Fibroblast of skin of left quadriceps (primary cell): ENCODE data around the gene EIPR1.

ENCODE experiments used
- DNase-seq, 2 experiments: peaks; one replicate each; pipeline ENCODE4 v3.0.0-alpha.2; 2013; ENCODE audit warnings: low read depth in 2 of 2

The EIPR1 gene

DNA sequence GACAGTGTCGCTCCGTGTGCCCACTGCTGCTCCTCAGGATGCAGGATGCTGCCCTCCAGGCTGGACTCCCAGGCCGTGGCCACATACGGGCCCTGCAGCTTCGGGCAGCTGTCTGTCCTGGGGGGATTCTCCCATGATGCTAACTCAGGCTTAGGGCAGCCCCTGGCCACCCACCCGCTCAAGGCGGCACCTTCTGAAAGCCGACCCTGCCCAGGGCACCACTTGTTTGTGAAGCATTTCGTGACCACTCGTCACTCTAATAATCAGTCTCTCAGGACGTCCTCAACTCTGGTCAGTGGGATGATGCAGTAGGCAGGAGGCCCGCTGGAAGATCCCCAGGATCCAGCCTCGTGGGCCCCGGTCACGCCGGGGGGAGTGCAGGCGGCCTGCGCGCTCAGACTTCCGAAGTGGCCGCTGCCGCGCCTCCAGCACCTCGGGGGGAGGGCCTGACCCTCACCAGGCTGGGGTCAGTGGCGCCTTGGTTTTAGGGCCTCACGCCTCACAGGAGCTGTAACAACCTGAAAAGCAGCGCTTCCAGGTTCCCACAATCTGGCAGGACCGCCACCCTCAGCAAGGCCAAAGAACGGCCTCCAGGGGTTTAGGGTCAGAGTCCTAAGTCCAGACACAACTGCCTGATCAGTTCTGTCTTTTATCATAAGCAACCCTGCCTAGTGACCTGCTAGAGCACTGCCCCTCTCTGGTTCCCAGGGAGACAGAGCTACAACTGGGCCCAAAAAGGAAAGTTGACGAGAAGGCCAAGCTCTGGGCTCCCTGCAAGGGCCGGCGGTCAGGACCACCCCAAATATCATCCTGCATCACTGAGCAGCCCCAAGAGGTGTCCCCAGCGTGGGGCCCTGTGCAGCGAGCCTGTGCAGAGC lies 53.0 kb downstream of the EIPR1 start:
- no peak for DNase-seq

DNA sequence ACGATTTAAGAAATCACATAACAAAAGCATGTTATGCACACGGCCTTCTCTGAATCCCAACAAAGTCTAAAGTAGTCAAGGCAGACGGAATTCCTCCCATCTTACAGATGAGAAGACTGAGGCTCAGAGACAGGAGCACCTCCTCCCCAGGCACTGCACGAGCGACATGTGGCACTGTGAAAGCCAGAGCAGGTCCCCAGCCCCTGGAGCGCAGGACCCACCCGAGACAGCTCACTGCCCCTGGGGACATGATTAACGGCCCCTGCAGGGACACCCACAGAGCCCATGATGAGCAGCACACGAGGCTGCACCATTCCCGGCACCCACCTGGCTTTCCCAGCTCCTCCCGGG lies 53.6 kb downstream of the EIPR1 start:
- no peak for DNase-seq

DNA sequence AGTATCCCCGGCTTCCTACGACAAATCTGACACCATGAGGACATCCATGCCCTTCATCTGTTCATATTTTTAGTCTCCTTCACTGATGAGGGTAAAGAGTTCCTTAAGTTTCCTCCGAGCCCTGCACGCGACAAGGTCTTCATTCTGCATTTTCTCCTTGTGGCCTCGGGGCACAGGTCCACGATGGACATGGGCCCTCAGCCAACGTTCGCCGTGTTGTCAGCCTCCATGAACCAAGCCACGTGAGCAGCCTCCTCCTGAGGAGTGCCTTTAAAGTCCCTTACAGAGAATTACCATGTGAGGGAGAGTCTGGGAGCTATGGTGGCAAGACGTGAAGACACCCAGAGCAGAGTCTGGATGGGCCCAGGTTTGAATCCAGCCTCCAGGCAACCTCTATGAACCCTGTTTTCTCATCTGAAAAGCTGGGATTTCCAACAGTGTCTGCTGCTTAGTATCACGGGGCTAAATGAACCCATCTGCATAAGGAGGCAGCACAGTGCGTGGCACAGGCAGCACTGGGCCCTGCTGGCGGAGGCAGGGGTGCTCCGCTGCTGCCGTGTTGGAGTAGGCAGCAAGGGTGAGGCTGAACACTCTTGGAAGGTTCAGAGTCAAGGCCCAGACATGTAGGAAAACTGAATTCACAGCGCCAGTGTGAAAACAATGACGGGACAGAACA lies 54.1 kb downstream of the EIPR1 start:
- DNase-seq = no peak

DNA sequence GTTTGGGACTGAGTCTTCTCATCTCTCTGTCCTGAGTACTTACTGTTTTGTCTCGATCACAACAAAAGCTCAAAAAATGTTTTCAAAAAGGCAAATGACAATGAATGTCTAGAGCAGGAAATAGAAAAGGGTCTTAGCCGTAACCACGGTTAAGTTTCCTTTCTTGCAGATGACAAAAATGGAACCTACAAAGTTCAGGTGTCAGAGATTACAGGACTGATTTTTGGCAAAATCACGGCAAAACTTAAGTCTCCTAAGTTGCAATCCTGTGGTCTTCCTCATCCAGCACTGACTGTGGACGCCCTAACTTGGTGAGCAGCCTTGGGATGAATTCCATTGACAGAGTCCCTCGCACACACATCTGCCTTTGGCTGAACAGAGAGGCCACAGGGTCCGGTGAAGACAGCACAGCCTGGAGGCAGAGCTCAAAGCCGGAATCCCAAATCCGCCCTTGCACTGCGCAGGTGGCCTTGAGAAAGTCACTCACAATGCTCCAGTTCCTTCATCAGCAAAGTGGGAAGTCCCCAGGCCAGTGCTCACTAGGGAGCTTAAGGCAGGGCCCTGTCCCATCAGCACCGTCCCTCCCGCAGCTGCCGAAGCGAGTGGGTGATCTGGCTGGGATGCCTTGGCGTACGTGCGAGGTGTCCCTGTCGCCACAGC lies 55.2 kb downstream of the EIPR1 start:
- no peak for DNase-seq

DNA sequence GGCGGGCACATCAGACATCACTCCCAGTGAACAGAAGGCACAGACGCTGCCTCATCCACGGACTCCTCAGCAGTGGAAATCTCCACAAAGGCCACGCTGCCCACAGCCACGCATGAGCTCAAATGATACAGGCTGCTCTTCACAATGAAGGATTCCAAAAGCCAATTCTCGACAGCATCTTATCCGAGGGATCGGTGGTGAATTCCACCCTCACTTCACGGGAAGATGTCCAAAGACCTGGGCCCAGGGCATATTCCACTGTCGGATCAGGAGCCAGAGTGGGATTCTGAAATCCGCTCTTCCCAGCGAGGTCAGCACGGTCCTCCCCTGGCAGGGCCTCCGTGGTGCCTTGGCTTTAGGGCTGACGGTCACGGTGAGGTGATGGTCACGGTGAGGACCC lies 55.8 kb downstream of the EIPR1 start:
- no peak for DNase-seq

DNA sequence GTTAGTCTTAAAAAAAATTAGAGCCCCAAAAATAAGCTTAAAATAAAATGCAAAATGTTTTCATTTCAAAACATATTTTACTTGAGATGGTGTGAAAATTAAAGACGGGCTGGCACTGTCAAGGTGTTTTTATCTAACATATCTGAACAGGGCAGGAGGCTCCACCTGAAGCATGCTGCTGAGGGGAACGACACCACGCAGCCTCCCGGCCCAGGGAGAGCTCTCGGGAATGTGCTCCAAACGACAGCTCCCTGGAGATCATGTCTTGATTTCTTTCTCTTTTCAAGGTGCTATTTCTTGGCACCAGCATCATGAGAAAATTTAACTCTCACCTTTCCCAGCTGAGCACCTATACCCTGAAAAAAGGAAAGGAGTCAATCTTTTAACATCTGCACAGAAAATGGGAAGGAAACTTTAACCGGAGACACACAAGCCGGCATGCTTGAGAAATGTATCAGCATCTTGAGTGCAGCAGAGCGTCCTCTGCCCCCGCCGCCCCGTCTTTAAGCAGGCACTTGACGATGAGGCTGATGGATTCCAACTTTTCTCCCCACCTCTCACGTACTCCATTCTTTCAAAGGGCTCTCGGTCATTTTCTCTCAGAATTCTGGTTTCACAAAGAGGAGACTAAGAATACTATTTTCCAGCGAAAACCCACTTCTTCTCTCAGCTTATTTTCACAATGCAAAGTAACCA lies 56.6 kb downstream of the EIPR1 start:
- DNase-seq = no peak

DNA sequence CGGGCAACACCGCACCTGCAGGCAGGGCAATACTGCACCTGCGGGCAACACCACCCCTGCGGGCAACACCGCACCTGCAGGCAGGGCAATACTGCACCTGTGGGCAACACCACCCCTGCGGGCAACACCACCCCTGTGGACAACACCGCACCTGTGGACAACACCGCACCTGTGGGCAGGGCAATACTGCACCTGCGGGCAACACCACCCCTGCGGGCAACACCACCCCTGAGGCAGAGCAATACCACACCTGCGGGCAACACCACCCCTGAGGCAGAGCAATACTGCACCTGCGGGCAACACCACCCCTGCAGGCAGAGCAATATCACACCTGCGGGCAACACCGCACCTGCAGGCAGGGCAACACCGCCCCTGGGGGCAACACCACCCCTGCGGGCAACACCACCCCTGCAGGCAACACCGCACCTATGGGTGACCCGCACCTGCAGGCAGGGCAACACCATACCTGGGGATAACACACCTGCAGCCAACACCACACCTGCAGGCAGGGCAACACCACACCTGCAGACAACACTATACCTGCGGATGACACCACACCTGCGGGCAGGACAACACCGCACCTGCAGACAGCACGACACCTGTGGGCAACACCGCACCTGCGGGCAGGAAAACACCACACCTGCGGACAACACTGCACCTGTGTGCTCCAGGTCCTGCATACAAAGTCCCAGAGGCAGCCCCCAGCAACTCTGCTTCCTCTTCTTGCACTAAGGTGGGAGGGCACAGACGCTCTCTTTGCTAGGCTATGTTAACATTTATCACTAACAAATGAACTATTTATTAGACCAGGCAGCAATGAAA lies 57.7 kb downstream of the EIPR1 start:
- no peak for DNase-seq

DNA sequence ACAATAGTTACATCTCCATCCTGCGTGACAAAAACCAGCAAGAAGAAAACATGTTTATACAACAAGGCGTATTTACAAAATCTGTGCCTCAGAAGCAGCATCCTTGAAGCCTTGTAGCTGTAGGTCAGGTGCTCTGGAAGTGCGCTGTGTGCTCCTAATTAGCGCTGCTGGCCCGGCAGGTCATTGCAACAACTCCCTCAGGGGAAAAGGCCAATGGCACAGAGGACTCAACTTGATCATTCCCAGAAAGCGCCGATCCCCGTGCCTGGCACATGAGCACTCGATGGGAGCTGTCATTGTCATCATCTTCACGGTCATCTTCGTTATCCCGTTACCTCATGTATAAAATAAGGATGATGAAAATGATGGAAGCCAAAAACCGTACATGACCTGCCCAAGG lies 58.5 kb downstream of the EIPR1 start:
- DNase-seq = no peak

DNA sequence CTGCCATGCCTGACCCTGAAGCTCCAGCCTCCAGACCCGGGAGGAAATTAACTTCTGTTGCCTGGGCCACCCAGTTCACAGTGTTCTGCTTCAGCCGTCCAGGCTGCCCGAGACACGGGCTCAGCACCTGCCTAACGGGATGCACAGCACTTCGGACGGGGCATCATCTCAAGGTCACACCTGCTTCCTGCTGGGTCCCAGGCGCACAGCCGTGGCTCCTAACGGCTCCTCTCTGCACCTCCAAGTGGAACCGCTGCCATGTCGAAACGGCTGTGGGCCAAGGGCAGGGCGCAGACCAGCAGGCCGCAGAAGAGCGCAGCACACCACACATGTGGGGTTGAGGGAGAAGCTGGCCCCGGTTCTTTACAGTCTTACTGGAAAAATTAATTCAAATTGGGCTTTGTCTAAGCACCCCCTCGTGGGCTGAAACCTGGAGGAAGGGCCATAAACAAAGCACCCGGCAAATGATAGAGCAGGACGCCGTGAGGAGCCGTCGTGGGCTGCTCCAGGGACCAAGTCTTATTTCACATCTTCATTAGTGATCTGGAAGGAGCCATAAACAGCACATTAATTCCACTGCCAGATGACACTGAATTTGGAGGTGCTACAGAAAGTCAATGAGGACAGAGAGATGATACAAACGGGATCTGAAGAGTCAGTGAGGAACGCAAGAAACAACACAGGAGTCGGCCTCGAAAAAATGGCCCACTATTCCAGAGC lies 59.6 kb downstream of the EIPR1 start:
- no peak for DNase-seq

DNA sequence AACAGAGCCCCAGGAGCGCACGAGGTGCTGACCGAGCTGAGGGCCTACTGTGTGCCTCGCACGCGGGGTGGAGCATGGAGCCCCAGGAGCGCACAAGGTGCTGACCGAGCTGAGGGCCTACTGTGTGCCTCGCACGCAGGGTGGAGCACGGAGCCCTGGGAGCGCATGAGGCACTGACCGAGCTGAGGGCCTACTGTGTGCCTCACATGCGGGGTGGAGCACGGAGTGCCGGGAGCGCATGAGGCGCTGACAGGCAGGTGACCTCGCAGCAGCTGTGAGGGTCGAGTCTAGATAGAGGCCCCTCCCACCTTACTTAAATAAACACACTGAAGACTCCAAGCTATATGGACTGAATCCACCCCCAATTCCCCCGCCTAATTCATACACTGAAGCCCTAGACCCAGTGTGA lies 60.3 kb downstream of the EIPR1 start:
- DNase-seq = no peak

DNA sequence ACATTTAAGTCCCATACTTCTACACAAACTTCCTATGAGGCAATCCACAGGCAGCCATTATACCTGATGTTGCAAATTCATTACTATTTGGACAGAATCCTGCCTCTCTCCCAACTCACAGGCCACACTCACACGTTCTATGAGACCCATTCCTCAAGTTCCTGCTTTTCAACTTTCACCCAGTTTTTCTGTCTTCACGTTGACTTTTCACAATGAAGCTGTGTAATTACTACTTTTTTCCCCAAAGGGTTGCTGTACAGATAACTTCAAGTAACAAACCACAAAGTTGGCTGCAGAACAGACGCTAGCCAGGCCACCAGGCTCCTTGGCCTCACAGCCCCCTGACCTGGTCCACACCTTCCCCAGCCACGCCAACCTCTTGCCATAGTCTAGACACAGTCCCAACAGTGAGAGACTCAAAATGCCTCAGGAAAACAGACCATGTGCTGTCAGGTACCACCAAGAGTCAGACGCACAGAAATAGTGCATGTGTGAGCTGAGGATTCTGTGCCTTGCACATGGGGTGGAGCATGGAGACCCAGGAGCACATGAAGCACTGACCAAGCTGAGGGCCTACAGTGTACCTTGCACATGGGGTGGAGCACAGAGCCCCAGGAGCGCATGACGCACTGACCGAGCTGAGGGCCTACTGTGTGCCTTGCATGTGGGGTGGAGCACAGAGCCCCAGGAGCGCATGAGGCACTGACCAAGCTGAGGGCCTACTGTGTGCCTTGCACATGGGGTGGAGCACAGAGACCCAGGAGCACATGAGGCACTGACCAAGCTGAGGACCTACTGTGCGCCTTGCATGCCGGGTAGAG lies 61.0 kb downstream of the EIPR1 start:
- DNase-seq = no peak

DNA sequence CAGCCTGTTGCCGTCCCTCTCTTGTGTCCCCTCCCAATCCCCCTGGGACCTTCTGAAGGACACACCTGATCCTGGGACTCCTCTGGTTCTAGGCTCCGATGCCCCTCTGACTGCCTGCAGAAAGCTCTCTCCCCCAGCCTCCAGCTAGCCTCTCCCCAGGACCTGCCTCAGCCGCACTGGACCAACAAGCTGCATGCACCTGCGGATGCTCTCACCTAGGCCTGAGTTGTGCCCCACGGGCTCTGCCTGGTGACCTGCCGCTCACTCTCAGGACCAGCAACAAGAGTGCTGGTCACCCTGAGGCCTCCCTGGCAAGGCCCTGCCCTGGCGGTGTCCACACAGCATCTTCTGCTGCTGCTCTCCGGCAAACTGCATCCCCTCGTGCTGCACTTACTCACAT lies 63.0 kb downstream of the EIPR1 start:
- no peak for DNase-seq

DNA sequence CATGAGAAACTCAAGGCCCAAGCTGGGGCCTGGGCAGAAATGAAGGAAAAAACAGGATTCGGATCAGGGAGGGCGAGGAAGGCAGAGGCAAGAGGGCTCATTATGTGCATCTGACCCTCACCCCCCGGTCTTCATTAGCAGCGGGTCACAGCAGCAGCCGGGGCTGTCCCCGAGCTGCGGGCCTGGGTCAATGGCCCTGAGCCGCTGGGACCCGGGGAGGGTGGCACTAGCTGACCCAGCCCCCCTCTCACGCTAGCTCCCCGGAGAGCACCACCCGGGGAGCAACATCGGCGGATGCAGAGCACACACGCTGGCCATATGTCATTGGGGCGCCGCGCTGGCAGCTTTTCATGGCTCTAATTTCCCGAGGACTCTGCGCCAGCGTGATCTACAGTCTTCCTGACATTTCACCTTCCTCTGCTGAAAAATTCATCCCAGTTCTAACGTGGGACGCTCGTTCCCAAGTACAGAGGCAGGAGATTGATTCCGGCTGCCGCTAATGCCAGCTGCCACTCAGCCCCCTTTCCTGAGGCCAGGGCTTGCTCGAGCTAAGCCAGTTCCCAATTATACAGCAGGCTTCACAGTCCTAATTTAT lies 63.7 kb downstream of the EIPR1 start:
- peak in 1 of 2 experiments; percentile 3 for DNase-seq

DNA sequence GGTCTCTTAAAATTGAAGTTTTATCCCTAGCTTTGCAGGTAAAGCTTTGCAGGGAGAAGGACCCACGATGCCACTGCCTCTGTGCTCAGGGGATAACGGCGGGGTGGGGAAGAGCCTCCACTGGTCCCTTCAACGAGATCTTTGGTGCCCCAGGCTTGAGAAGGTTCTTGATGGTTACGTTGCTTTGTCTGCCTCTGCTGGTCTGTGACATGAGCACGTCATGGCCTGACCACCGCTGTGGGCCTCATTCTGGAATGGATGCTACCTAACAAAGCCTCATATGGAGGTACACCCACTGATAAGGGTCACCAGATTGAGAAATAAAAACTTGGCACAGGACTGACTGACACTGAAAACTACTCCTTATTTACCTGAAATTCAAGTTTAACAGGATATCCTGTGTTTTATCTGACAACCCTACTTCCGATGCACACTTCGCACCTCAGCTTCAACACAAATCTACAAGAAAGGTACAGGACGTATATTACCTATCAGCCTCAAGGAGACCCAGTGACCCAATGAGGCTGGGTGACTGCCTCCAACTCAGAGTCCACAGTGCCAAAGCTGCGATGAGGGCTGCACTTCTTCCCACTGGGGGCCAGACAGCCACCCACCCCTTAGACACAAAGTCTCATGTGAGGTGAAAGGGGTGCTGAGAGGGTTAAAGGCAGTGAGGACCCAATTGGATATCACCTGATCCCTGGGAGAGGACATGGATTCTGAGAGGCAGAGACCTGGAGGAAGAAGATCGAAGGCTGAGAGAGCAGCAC lies 64.9 kb downstream of the EIPR1 start:
- no peak for DNase-seq

DNA sequence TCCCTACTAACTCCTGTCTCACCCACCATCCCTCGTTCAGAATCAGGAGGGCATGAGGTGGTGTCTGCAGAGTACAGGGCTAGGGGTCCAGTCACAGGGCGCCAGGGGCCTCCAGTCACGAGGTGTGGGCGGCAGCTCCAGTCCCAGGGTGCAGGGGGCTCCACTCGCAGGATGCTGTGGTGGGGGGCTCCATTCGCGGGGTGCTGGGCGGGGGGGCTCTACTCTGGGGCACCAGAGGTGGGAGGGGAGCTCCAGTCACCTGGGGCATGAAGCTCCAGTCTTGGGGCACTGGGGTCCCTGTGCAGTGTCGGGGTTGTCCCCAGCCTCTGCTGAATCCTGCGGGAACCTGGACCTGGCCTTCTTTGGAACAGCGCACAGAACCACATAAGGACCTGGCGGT lies 66.0 kb downstream of the EIPR1 start:
- DNase-seq = no peak

DNA sequence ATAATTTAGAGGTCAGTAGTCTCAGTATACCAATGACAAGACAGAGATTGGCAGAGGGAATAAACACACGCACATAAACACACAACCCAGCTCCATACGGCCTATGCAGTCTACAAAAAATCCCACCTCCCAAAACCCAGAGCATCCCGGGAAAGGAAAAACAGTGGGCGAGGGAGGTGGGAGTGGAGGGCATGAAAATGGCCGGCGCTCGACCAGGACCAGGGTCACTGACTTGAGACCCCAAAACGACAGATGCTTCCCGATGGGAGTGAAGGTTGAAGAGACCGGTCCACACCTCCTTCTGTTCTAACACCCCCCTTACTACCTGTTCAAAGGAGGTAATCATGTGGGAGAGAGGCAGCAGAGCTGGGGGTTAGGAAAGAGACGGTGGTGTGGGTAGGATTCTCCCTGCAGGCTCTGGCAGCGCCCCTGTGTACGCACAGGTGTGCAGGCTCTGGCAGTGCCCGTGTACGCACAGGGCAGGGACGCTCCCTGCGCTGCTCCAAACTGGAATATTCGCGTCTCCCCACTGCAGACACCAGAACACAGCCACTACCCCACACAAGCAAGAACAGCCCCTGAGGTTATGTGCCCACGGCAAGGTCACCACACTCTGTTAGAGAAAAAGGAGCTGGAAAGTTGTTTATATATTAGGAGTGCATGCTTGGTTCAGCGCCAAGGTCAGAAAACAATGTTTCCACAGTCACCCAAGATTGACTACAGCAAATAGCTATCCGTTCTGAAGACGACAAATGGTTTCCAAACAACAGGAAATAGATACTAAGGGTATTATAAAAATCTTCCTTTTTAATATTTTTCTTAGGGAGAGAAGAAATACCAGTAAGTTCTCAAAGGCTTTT lies 67.9 kb downstream of the EIPR1 start:
- DNase-seq = no peak

DNA sequence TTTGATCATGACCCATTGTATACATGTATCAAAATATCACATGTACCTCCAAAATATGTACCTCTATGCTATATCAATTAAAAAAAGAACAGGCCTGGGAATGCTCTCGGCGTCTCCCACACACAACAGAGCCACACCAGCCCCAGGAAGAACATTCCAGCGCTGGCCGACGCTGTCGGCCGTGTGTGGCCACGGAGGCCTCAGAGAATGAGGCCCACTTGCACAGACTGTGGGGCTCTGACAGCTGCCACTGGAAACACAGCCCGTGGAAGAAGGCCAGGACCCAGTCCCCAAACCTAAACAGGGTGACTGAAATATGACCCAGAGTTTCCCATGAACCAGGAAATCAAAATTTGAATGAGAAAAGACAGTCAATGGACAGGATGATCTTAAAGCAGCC lies 69.7 kb downstream of the EIPR1 start:
- no peak for DNase-seq

DNA sequence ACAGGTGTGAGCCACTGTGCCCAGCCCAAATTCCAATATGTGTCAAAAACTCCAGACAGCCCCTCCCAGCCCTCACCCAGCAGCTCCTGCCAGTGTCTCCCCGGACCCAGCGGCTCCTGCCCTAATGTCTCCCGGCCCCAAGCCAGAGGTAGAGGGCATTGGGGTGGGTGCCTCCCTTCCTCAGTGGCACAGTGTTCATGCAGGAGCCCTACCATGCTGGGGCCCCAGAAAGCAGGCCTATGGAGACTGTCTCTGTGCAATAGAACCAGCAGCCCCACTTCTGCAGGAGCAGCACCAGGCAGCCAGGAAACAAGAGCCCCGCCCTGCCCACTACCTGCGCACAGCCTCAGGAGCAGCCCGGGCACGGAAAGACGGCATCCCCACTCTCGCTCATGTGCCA lies 70.4 kb downstream of the EIPR1 start:
- DNase-seq = no peak
